VCaP (cell line): ENCODE measurements around the gene PRKCE.

Experiments used
- H3K27ac ChIP-seq: fragments of 450-650 bp; 2 replicates; pipeline ENCODE4 v1.5.1; 2017
- CTCF ChIP-seq: fragments of 450-650 bp; conservative IDR thresholded peaks from 2 replicates; pipeline ENCODE4 v1.5.1; 2017; ENCODE audit warnings: mild to moderate bottlenecking, moderate library complexity

PRKCE gene

GRCh38 chr2:45823723-45824206 lies 172.3 kb downstream of the PRKCE start:
- no peak for TF ChIP-seq CTCF
- peak overlapping the region; percentile 87 for H3K27ac ChIP-seq

GRCh38 chr2:45825001-45825651 lies 173.7 kb downstream of the PRKCE start:
- 0 out of 2 replicates have a peak, but pooled peaks have one; percentile 11 for TF ChIP-seq CTCF
- H3K27ac ChIP-seq = peak overlapping the region; percentile 87

- H3K27ac ChIP-seq = no peak overlapping the region
- no peak for TF ChIP-seq CTCF
Measured at GRCh38 chr2:45826460-45826859, 175.0 kb downstream of the PRKCE start.

GRCh38 chr2:45826884-45827635 lies 175.6 kb downstream of the PRKCE start:
- no peak for TF ChIP-seq CTCF
- no peak overlapping the region for H3K27ac ChIP-seq

- no peak for TF ChIP-seq CTCF
- no peak overlapping the region for H3K27ac ChIP-seq
Measured at GRCh38 chr2:45830322-45830721, 178.8 kb downstream of the PRKCE start.

GRCh38 chr2:45833301-45833967 lies 182.0 kb downstream of the PRKCE start:
- H3K27ac ChIP-seq = no peak overlapping the region
- TF ChIP-seq CTCF = no peak

- H3K27ac ChIP-seq = no peak overlapping the region
Measured at GRCh38 chr2:45833968-45834344, 182.5 kb downstream of the PRKCE start.

More at GRCh38 chr2:45833968-45834344, 182.5 kb downstream of the PRKCE start:
- TF ChIP-seq CTCF = no peak
